HCT116 (cell line): Measurements from ENCODE around the gene BNC1. TPM values are rescaled to one million over a fixed set of nuclear protein-coding genes. Genes with fewer than 3 reads are reported as not detected.

Experiments
- ATAC-seq: fragments of 200-7000 bp; cut with Tn5 transposase; 2 replicates; pipeline ENCODE4 v1.9.1; 2020; ENCODE audit warnings: mild to moderate bottlenecking, moderate library complexity
- BruUV-seq: library from RNA; stranded (reverse); fragments of 400-500 nt; replicated peaks from 2 replicates; lab custom pipeline; 2021; lab: Mats Ljungman, UMichigan
- CTCF ChIA-PET: fragments of 300-600 bp; sonication (Branson Sonifier 250); formaldehyde crosslinking; loops from one replicate; lab custom pipeline; 2021; ENCODE audit warnings: antibody characterized with exemption; lab: Charles Lee
- POLR2A ChIA-PET: fragments of 300-600, 350-600 bp; sonication (Branson Sonifier 250); formaldehyde crosslinking; loops from one replicate; lab custom pipeline; 2021; ENCODE audit warnings: antibody characterized with exemption; lab: Charles Lee
- RAD21 ChIA-PET, 2 experiments: fragments of 300-600 bp; sonication (Branson Sonifier 250); formaldehyde crosslinking; loops; one replicate each; lab custom pipeline; 2023; ENCODE audit warnings: low total read pairs in 2 of 2; ENCODE audit not compliant: uncharacterized antibody in 2 of 2, unreplicated experiment in 2 of 2, low non-redundant PET in 1 of 2; lab: Charles Lee
- DNase-seq: peaks from one replicate; pipeline ENCODE4 v3.0.0-alpha.2; 2010; ENCODE audit warnings: low read depth, low spot score
- H2AFZ ChIP-seq: fragments of 200-600 bp; shearing (Covaris generic), sonication (generic); 2 replicates; pipeline ENCODE4 v1.6.1; 2017; ENCODE audit warnings: low read depth, mixed run types, mixed read lengths, antibody characterized with exemption, low read length; ENCODE audit not compliant: poor library complexity, severe bottlenecking
- H3K27ac ChIP-seq: 2 replicates; pipeline ENCODE4 v1.5.1; 2012; ENCODE audit warnings: low read depth, low read length
- H3K27me3 ChIP-seq: fragments of 200-600 bp; sonication (generic); 2 replicates; pipeline ENCODE4 v1.6.1; 2016; ENCODE audit warnings: mixed run types, low read length, mixed read lengths; ENCODE audit not compliant: insufficient read depth
- H3K36me3 ChIP-seq, 2 experiments: fragments of 200-500 bp in 1 of 2; fragments of 200-600 bp in 1 of 2; sonication (Bioruptor generic) in 1 of 2; sonication (generic) in 1 of 2; 2 replicates each; pipeline versions ENCODE4 v1.5.1 to v1.6.1; 2014 to 2016; ENCODE audit warnings: low read length in 2 of 2, inconsistent platforms in 1 of 2, mixed read lengths in 1 of 2, mixed run types in 1 of 2; ENCODE audit not compliant: insufficient read depth in 2 of 2, control insufficient read depth in 1 of 2
- H3K4me1 ChIP-seq, 2 experiments: fragments of 200-600 bp in 1 of 2; sonication (generic) in 1 of 2; 2 replicates each; pipeline versions ENCODE4 v1.5.1 to v1.6.1; 2012 to 2017; ENCODE audit warnings: low read length in 2 of 2, inconsistent platforms in 1 of 2, mild to moderate bottlenecking in 1 of 2, mixed read lengths in 1 of 2, mixed run types in 1 of 2, moderate library complexity in 1 of 2; ENCODE audit not compliant: insufficient read depth in 2 of 2, control insufficient read depth in 1 of 2
- H3K4me2 ChIP-seq: fragments of 200-600 bp; sonication (generic); 2 replicates; pipeline ENCODE4 v1.6.1; 2017; ENCODE audit warnings: mixed run types, low read length, mixed read lengths
- H3K4me3 ChIP-seq, 2 experiments: fragments of 200-600 bp in 1 of 2; sonication (generic) in 1 of 2; replicated peaks in 1 of 2; 2 replicates each; pipeline ENCODE4 v1.5.1; 2011 to 2016; ENCODE audit warnings: low read length in 2 of 2, control low read depth in 1 of 2, low read depth in 1 of 2, mild to moderate bottlenecking in 1 of 2, mixed read lengths in 1 of 2, mixed run types in 1 of 2
- H3K79me2 ChIP-seq: fragments of 200-600 bp; sonication (generic); 2 replicates; pipeline ENCODE4 v1.6.1; 2017; ENCODE audit warnings: mild to moderate bottlenecking, mixed run types, low read length, moderate library complexity, mixed read lengths; ENCODE audit not compliant: insufficient read depth
- H3K9ac ChIP-seq: fragments of 200-600 bp; sonication (generic); 2 replicates; pipeline ENCODE4 v1.6.1; 2016; ENCODE audit warnings: low read length, mixed read lengths
- H3K9me2 ChIP-seq: fragments of 200-600 bp; sonication (generic), shearing (Covaris generic); 2 replicates; pipeline ENCODE4 v1.6.1; 2017; ENCODE audit warnings: mixed run types, mild to moderate bottlenecking, moderate library complexity; ENCODE audit not compliant: insufficient read depth
- H3K9me3 ChIP-seq, 2 experiments: fragments of 200-500 bp in 1 of 2; fragments of 200-600 bp in 1 of 2; sonication (Bioruptor generic) in 1 of 2; sonication (generic) in 1 of 2; 2 replicates each; pipeline ENCODE4 v1.6.1; 2014 to 2017; ENCODE audit warnings: low read length in 2 of 2, mixed read lengths in 2 of 2, inconsistent platforms in 1 of 2, low read depth in 1 of 2, mild to moderate bottlenecking in 1 of 2, mixed run types in 1 of 2, moderate library complexity in 1 of 2; ENCODE audit not compliant: control insufficient read depth in 1 of 2, insufficient read depth in 1 of 2
- H4K20me1 ChIP-seq: fragments of 200-600 bp; sonication (generic), shearing (Covaris generic); 2 replicates; pipeline ENCODE4 v1.6.1; 2017; ENCODE audit warnings: mixed run types, mild to moderate bottlenecking, moderate library complexity; ENCODE audit not compliant: insufficient read depth
- ELF1 ChIP-seq: IDR thresholded peaks from 2 replicates; pipeline ENCODE4 v1.6.1; 2012; ENCODE audit warnings: low read depth, borderline replicate concordance
- MAX ChIP-seq: IDR thresholded peaks from 2 replicates; pipeline ENCODE4 v1.6.1; 2012
- POLR2A ChIP-seq: IDR thresholded peaks from 2 replicates; pipeline ENCODE4 v1.7.0; 2011; ENCODE audit warnings: borderline replicate concordance; ENCODE audit not compliant: insufficient read depth, insufficient read length; ENCODE audit errors: extremely low read depth
- SP1 ChIP-seq: IDR thresholded peaks from 2 replicates; pipeline ENCODE4 v1.6.1; 2012; ENCODE audit warnings: low read depth
- YY1 ChIP-seq: IDR thresholded peaks from 2 replicates; pipeline ENCODE4 v1.6.1; 2011; ENCODE audit warnings: low read length, low read depth, moderate library complexity, mild to moderate bottlenecking; ENCODE audit not compliant: insufficient replicate concordance; ENCODE audit errors: extremely low read depth
- ZFX ChIP-seq: fragments of 450-650 bp; IDR thresholded peaks from 2 replicates; pipeline ENCODE4 v1.6.1; 2017
- ZNF274 ChIP-seq: fragments of 200-500 bp; sonication (Bioruptor generic); IDR thresholded peaks from 2 replicates; pipeline ENCODE4 v1.6.1; 2014; ENCODE audit warnings: mild to moderate bottlenecking, low read depth, low read length, inconsistent platforms
- intact Hi-C: fragments of 100-400 bp; cut with micrococcal nuclease; formaldehyde crosslinking; loops from 2 replicates; pipeline ENCODE4 v1.10.0; 2022
- total RNA-seq: library from RNA; stranded (reverse); gene quantifications from one replicate; pipeline ENCODE4 v1.2.1, GENCODE V29; 2021; ENCODE audit not compliant: unreplicated experiment

The BNC1 gene
- total RNA-seq, 1 experiment from 2014 or later, result not detected

- no peak overlapping the region for H3K27ac ChIP-seq
- intact Hi-C loops, result no loop called here
- RAD21 ChIA-PET, result no interaction called here
- H3K4me1 ChIP-seq, result no peaks in the 10 kb centered on the region
- no peaks in the 10 kb centered on the region for H3K9me3 ChIP-seq
- H4K20me1 ChIP-seq, result no peaks in the 10 kb centered on the region
- ATAC-seq (no peak), DNase-seq (no peak)
- no peak for TF ChIP-seq YY1
- H2AFZ ChIP-seq, result no peak overlapping the region
- POLR2A ChIA-PET, result no interaction called here
- no TSS peak for BruUV-seq
- H3K4me3 ChIP-seq, result no peak overlapping the region
- H3K9me2 ChIP-seq, result no peaks in the 10 kb centered on the region
- CTCF ChIA-PET, result no interaction called here
- no peaks in the 10 kb centered on the region for H3K79me2 ChIP-seq
- H3K27me3 ChIP-seq, result no peaks in the 10 kb centered on the region
- H3K4me2 ChIP-seq, result no peak overlapping the region
- no peaks in the 10 kb centered on the region for H3K36me3 ChIP-seq
- no peak overlapping the region for H3K9ac ChIP-seq
Measured at GRCh38 chr15:83322691-83323090, 38.2 kb upstream of the BNC1 start.

GRCh38 chr15:83322061-83322460 is 37.6 kb upstream of the BNC1 start:
- intact Hi-C loops, result no loop called here
- Histone ChIP-seq H3K4me2 (no peak overlapping the region), H3K9ac (no peak overlapping the region), H3K9me3 (no peaks in the 10 kb centered on the region), H3K79me2 (no peaks in the 10 kb centered on the region), H2AFZ (no peak overlapping the region), H3K27ac (no peak overlapping the region), H3K9me2 (no peaks in the 10 kb centered on the region), H4K20me1 (no peaks in the 10 kb centered on the region), H3K27me3 (no peaks in the 10 kb centered on the region), H3K36me3 (no peaks in the 10 kb centered on the region), H3K4me1 (no peaks in the 10 kb centered on the region), H3K4me3 (no peak overlapping the region)
- ChIA-PET RAD21 (no interaction called here), CTCF (no interaction called here), POLR2A (no interaction called here)
- TF ChIP-seq ZNF274, result no peak
- TF ChIP-seq ZFX, result no peak
- ATAC-seq (no peak), DNase-seq (no peak)
- BruUV-seq, result no TSS peak

DNA sequence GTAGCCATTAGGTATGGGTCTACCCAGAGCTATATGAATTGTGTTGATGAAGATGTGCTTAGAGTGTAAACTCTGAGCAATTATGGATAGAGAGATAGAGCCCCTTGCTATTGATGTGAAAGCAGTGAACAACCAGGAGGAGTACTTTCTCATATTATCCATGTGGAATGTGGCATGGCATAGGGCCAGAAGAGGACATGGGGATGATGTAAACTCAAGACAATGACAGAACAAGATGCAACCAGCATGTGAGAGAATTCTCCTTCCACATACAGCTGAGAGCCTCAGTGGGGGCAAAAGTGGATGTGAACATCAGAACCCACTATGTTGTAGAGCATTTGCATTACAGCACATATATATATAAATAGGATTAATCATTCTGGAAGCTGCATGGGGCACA is 36.4 kb upstream of the BNC1 start:
- no peaks in the 10 kb centered on the region for H4K20me1 ChIP-seq
- no TSS peak for BruUV-seq
- no peak overlapping the region for H3K4me2 ChIP-seq
- RAD21 ChIA-PET, result no interaction called here
- no peaks in the 10 kb centered on the region for H3K27me3 ChIP-seq
- H3K79me2 ChIP-seq, result no peaks in the 10 kb centered on the region
- ATAC-seq, result no peak
- CTCF ChIA-PET, result no interaction called here
- POLR2A ChIA-PET, result no interaction called here
- H3K9me3 ChIP-seq, result no peaks in the 10 kb centered on the region
- DNase-seq, result no peak
- H3K27ac ChIP-seq, result no peak overlapping the region
- intact Hi-C loops, result no loop called here
- no peaks in the 10 kb centered on the region for H3K36me3 ChIP-seq
- H3K9me2 ChIP-seq, result no peaks in the 10 kb centered on the region
- H3K4me1 ChIP-seq, result no peaks in the 10 kb centered on the region
- no peak overlapping the region for H2AFZ ChIP-seq
- no peak for TF ChIP-seq MAX
- no peak for TF ChIP-seq SP1
- TF ChIP-seq ELF1, result no peak
- TF ChIP-seq POLR2A, result no peak
- H3K4me3 ChIP-seq, result no peak overlapping the region
- no peak overlapping the region for H3K9ac ChIP-seq
